ENCODE data around the gene GAS6. TPM values are rescaled to one million over a fixed set of nuclear protein-coding genes. Genes with fewer than 3 reads are reported as not detected.

Gene GAS6
- total and polyA plus RNA-seq, 2 experiments from 2014 or later, result 91.8 to 112 TPM

- Histone ChIP-seq H3K9me3 (ENCODE audit: low read depth) (no peaks in the 10 kb centered on the region), H3K27me3 (no peaks in the 10 kb centered on the region), H3K4me1 (ENCODE audit: low read depth) (peaks cover 9% of the 10 kb centered on the region), H3K4me3 (no peak overlapping the region), H3K36me3 (no peaks in the 10 kb centered on the region), H3K27ac (no peak overlapping the region)
- no peak for TF ChIP-seq CTCF (IDR thresholded peaks at IDR 0.05; ENCODE audit: low read depth, low read length)
- DNase-seq (ENCODE audit: low read depth in 1 of 2, low spot score in 1 of 2), result no peak
Observed at GRCh38 chr13:113805431-113806103, 58.3 kb downstream of the GAS6 start.

- DNase-seq (ENCODE audit: low read depth in 1 of 2, low spot score in 1 of 2), result no peak
Observed at GRCh38 chr13:113804703-113805430, 59.0 kb downstream of the GAS6 start.

GRCh38 chr13:113804017-113804702, 59.7 kb downstream of the GAS6 start:
- Histone ChIP-seq H3K27ac (no peak overlapping the region), H3K4me3 (no peak overlapping the region)
- DNase-seq (ENCODE audit: low read depth in 1 of 2, low spot score in 1 of 2), result no peak

More at GRCh38 chr13:113804703-113805430, 59.0 kb downstream of the GAS6 start:
- H3K4me1 ChIP-seq (ENCODE audit: low read depth), result peaks cover 9% of the 10 kb centered on the region
- no peak overlapping the region for H3K27ac ChIP-seq
- H3K9me3 ChIP-seq (ENCODE audit: low read depth), result no peaks in the 10 kb centered on the region
- no peaks in the 10 kb centered on the region for H3K27me3 ChIP-seq
- H3K36me3 ChIP-seq, result no peaks in the 10 kb centered on the region
- no peak overlapping the region for H3K4me3 ChIP-seq
- TF ChIP-seq CTCF (IDR thresholded peaks at IDR 0.05; ENCODE audit: low read depth, low read length), result no peak

GRCh38 chr13:113803409-113804016, 60.4 kb downstream of the GAS6 start:
- no peak overlapping the region for H3K4me3 ChIP-seq
- DNase-seq (ENCODE audit: low read depth in 1 of 2, low spot score in 1 of 2), result no peak
- no peaks in the 10 kb centered on the region for H3K9me3 ChIP-seq (ENCODE audit: low read depth)
- H3K4me1 ChIP-seq (ENCODE audit: low read depth), result peaks cover 9% of the 10 kb centered on the region
- H3K36me3 ChIP-seq, result no peaks in the 10 kb centered on the region
- TF ChIP-seq CTCF (IDR thresholded peaks at IDR 0.05; ENCODE audit: low read depth, low read length), result no peak
- H3K27ac ChIP-seq, result no peak overlapping the region
- H3K27me3 ChIP-seq, result no peaks in the 10 kb centered on the region

More at GRCh38 chr13:113804017-113804702, 59.7 kb downstream of the GAS6 start:
- no peak for TF ChIP-seq CTCF (IDR thresholded peaks at IDR 0.05; ENCODE audit: low read depth, low read length)
- H3K9me3 ChIP-seq (ENCODE audit: low read depth), result no peaks in the 10 kb centered on the region
- H3K27me3 ChIP-seq, result no peaks in the 10 kb centered on the region
- H3K4me1 ChIP-seq (ENCODE audit: low read depth), result peaks cover 9% of the 10 kb centered on the region
- H3K36me3 ChIP-seq, result no peaks in the 10 kb centered on the region

- no peak for TF ChIP-seq CTCF (IDR thresholded peaks at IDR 0.05; ENCODE audit: low read depth, low read length)
- Histone ChIP-seq H3K36me3 (no peaks in the 10 kb centered on the region), H3K27ac (no peak overlapping the region), H3K4me3 (no peak overlapping the region), H3K4me1 (ENCODE audit: low read depth) (peaks cover 9% of the 10 kb centered on the region), H3K9me3 (ENCODE audit: low read depth) (no peaks in the 10 kb centered on the region), H3K27me3 (no peaks in the 10 kb centered on the region)
- DNase-seq (ENCODE audit: low read depth in 1 of 2, low spot score in 1 of 2), result no peak
Observed at GRCh38 chr13:113802761-113803160, 61.1 kb downstream of the GAS6 start.
